Stomach (tissue), 4 donors: ENCODE measurements around the gene FAM98B.

Experiments
- EP300 ChIP-seq: sonication (generic); formaldehyde crosslinking; IDR thresholded peaks from one replicate; pipeline ENCODE4 v1.6.1; 2017; ENCODE audit warnings: antibody characterized with exemption
- POLR2A ChIP-seq, 4 donors: fragments of 450-650 bp; IDR thresholded peaks; one replicate each; pipeline ENCODE4 v1.6.1; 2016; ENCODE audit warnings: antibody characterized with exemption in 4 of 4, control low read depth in 2 of 4, mild to moderate bottlenecking in 1 of 4, moderate library complexity in 1 of 4
- POLR2AphosphoS5 ChIP-seq, 3 donors: sonication (generic); formaldehyde crosslinking; IDR thresholded peaks; one replicate each; pipeline ENCODE4 v1.6.1; 2016; ENCODE audit warnings: antibody characterized with exemption in 3 of 3
- TF ChIP-seq, protein P1 (sequence below), 7 experiments: fragments of 450-650 bp in 4 of 7; fragments of 200-600 bp in 3 of 7; sonication (generic) in 3 of 7; IDR thresholded peaks; one replicate each; pipeline ENCODE4 v1.5.1; 2016 to 2019; ENCODE audit warnings: antibody characterized with exemption in 7 of 7, control low read depth in 2 of 7, mild to moderate bottlenecking in 1 of 7

DNA sequence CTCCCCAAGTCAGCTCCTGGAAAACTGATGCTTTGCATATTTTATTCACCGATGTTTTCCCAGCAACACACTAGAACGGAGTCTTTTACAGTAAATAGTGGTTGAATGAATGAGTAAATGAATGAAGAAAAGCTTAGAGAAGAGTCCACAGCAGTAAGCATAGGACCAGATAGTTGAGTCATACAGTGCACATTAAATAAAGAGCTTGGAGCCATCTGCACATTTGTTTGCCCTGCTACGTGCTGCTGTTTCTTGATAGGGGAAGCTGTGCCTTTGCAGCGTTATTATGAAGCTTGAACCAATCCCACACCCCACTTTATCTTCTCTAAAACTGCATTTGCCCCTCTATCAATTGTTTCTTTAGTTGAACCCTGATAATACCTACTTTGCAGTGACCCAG is 1.2 kb downstream of the FAM98B start:
- no peak for TF ChIP-seq POLR2A (IDR thresholded peaks at IDR 0.05)
- TF ChIP-seq, protein P1, sequence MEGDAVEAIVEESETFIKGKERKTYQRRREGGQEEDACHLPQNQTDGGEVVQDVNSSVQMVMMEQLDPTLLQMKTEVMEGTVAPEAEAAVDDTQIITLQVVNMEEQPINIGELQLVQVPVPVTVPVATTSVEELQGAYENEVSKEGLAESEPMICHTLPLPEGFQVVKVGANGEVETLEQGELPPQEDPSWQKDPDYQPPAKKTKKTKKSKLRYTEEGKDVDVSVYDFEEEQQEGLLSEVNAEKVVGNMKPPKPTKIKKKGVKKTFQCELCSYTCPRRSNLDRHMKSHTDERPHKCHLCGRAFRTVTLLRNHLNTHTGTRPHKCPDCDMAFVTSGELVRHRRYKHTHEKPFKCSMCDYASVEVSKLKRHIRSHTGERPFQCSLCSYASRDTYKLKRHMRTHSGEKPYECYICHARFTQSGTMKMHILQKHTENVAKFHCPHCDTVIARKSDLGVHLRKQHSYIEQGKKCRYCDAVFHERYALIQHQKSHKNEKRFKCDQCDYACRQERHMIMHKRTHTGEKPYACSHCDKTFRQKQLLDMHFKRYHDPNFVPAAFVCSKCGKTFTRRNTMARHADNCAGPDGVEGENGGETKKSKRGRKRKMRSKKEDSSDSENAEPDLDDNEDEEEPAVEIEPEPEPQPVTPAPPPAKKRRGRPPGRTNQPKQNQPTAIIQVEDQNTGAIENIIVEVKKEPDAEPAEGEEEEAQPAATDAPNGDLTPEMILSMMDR (IDR thresholded peaks at IDR 0.05) = no peak
- TF ChIP-seq POLR2AphosphoS5 (IDR thresholded peaks at IDR 0.05) = no peak
- TF ChIP-seq EP300 = no peak
